Skeletal muscle tissue (tissue), 4 donors: ENCODE data around the gene PTGR3. TPM values are rescaled to one million over a fixed set of nuclear protein-coding genes. Genes with fewer than 3 reads are reported as not detected.
A peak's percentile ranks its signal among the peaks of the same experiment; 100 is the strongest.

Source experiments
- H3K27ac ChIP-seq: one replicate; pipeline ENCODE4 v1.7.0; 2013; ENCODE audit warnings: mild to moderate bottlenecking, low read depth, low read length, inconsistent platforms
- H3K27me3 ChIP-seq, 3 donors: one replicate each; pipeline ENCODE4 v1.7.0; 2013; ENCODE audit warnings: low read length in 3 of 3; ENCODE audit not compliant: control insufficient read depth in 3 of 3, insufficient read depth in 3 of 3
- H3K36me3 ChIP-seq, 3 donors: one replicate each; pipeline ENCODE4 v1.7.0; 2013; ENCODE audit warnings: low read length in 3 of 3; ENCODE audit not compliant: control insufficient read depth in 3 of 3, insufficient read depth in 3 of 3
- H3K4me1 ChIP-seq, 3 donors: one replicate each; pipeline ENCODE4 v1.7.0; 2013; ENCODE audit warnings: low read length in 3 of 3, mild to moderate bottlenecking in 3 of 3; ENCODE audit not compliant: control insufficient read depth in 3 of 3, insufficient read depth in 3 of 3
- H3K4me3 ChIP-seq, 3 donors: one replicate each; pipeline ENCODE4 v1.7.0; 2013; ENCODE audit warnings: low read length in 3 of 3
- H3K9ac ChIP-seq, 3 donors: one replicate each; pipeline ENCODE4 v1.7.0; 2013; ENCODE audit warnings: low read length in 3 of 3, mild to moderate bottlenecking in 3 of 3, moderate library complexity in 2 of 3, low read depth in 1 of 3
- H3K9me3 ChIP-seq, 3 donors: one replicate each; pipeline ENCODE4 v1.7.0; 2013; ENCODE audit warnings: low read length in 3 of 3; ENCODE audit not compliant: control insufficient read depth in 3 of 3
- total RNA-seq: library from RNA; depleted of rRNA; stranded (reverse); fragments of >200 nt; gene quantifications from one replicate; pipeline ENCODE4 v1.2.3, GENCODE V29; 2014
- donor health status: Osteomylitis.

PTGR3 gene
- total RNA-seq, 1 donor from 2014 or later, result 12.5 TPM

DNA sequence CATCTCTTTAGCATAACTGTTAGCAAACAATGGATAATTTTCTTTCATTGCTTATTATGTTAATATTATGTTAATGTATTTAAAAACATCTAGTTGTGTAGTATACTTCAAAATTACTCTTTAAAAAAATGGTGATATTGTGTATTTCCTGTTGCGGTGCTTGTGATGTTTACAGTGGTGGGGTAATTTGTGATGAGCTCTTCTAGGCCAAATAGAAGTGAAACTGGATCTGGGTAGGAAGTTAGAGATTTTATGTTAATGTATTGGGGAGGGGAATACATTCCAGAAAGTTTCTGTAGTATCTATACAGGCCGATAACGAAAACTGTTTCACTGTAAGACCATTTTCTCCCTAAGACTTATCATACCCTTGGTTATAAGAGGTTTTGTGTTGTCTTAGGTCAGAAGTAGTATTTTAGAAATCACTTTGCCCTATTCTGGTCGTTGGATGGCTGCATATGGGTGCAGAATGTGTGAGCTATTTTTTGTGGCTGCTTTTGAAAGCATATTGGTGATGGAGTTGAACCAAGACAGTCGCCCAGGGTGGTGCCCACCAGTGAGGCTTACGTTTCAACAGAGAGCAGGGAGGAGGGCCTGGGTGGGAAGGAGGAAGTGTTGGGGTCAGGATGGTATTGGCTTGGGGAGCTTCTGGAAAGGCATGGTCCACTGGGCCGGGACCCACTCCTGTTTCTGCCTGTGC lies 7.4 kb upstream of the PTGR3 start:
- Histone ChIP-seq H3K4me1 (peaks cover 31 to 63% (median 53%) of the 10 kb centered on the region in 3 donors), H3K9me3 (no peaks in the 10 kb centered on the region), H3K4me3 (no peak overlapping the region), H3K9ac (no peak overlapping the region), H3K27ac (peak overlapping the region; percentile 36), H3K27me3 (no peaks in the 10 kb centered on the region), H3K36me3 (no peaks in the 10 kb centered on the region)

GRCh38 chr18:75215663-75216062 lies 6.7 kb upstream of the PTGR3 start:
- H3K36me3 ChIP-seq, result no peaks in the 10 kb centered on the region
- no peak overlapping the region for H3K27ac ChIP-seq
- H3K4me3 ChIP-seq, result no peak overlapping the region
- H3K9me3 ChIP-seq, result no peaks in the 10 kb centered on the region
- H3K4me1 ChIP-seq, result peaks cover 31 to 57% (median 46%) of the 10 kb centered on the region in 3 donors
- no peaks in the 10 kb centered on the region for H3K27me3 ChIP-seq
- no peak overlapping the region for H3K9ac ChIP-seq

DNA sequence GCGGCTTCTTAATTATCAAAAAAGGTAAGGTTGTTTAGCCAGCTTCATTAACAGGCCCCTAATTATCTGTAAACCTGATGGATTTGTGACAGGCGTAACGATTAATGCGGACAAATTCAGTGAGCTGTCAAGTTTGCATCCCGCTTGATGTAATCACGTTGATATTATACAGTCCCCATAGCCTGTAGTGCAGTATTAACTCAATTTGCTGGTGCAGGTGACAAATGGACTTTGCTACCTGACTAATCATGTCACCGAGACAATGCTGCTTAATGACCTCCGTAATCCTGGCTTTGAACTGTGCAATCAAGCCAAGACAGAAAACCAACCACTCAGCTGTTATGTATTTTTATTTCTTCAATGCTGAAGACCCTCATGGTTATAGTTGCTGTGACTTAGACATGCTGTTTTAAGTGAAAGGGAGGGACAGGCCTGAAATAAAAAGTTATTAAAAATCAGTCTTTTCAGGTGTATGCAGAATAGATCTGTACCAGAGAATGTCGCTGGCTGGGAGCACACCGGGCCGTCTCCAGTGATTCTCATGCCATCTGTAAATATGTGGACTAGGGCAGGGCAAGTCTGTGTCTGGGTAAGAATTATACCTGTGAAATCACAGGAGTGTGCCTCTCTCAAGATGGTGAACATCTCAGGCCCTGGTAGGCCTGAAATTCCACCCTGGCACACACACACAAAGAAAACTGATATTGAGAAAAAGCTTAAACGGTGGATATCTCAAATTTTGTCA lies 6.0 kb upstream of the PTGR3 start:
- H3K4me1 ChIP-seq, result peaks cover 31 to 50% (median 49%) of the 10 kb centered on the region in 3 donors
- H3K27me3 ChIP-seq, result no peaks in the 10 kb centered on the region
- H3K9me3 ChIP-seq, result no peaks in the 10 kb centered on the region
- H3K4me3 ChIP-seq, result peak overlapping the region in 1 of 3 donors; percentile 41
- H3K9ac ChIP-seq, result no peak overlapping the region
- no peaks in the 10 kb centered on the region for H3K36me3 ChIP-seq
- no peak overlapping the region for H3K27ac ChIP-seq

DNA sequence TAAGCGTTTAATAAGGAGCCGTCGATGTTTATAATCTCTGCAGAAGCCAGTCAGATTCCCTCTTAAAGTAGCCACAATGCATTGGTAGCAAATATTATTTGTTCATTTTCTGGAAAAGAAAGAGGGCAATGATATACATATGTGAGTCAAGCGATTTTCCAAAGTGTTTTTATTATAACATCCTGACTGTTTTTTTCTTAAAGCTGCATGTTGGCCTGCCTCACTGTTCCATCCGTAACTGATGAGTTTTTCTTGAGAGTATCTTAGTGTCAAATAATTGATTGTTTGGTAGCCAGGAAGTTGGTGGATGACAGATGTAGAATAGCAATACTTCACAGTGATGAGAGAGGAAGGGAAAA lies 5.4 kb upstream of the PTGR3 start:
- peaks cover 31 to 49% (median 45%) of the 10 kb centered on the region in 3 donors for H3K4me1 ChIP-seq
- H3K4me3 ChIP-seq, result peak overlapping the region in 1 of 3 donors; percentile 74
- H3K9ac ChIP-seq, result peak overlapping the region in 1 of 3 donors; percentile 11
- H3K36me3 ChIP-seq, result no peaks in the 10 kb centered on the region
- peak overlapping the region; percentile 52 for H3K27ac ChIP-seq
- no peaks in the 10 kb centered on the region for H3K27me3 ChIP-seq
- H3K9me3 ChIP-seq, result no peaks in the 10 kb centered on the region

DNA sequence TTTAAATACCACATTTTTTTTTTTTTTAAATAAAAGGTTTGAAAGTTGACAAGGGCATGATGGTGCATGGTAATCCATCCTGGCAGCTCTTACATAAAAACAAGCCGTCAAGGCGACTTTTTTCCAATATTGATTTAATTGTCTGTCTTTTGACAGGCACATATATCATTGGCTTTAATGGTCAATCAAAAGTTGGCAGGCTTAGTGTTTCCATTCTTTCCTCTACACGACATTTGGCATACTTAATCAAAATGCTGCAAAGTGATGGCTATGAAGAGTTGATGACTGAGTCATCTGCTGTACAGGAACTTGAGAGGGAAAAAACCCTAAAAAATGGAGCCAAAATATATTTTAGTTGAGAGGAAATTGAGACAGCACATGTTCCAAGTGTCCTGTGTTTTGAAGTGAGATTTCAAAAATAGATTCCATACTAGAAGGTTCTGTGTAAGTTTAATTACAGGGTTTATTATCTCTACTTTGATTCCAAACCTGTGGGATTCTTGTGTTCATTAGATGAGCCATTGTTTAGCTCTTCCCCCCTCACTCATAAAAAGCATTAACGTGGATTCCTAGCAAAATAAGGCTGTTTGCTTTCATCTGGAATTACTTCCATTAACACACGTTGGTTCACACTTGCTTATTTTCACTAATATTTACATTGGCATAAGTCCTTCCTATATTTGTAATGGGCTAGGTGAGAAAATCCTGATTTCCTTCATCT lies 4.8 kb upstream of the PTGR3 start:
- Histone ChIP-seq H3K36me3 (no peaks in the 10 kb centered on the region), H3K4me1 (peaks cover 31 to 49% (median 45%) of the 10 kb centered on the region in 3 donors), H3K27ac (peak overlapping the region; percentile 52), H3K27me3 (no peaks in the 10 kb centered on the region), H3K9me3 (no peaks in the 10 kb centered on the region), H3K4me3 (peak overlapping the region in 2 of 3 donors; percentile 34 to 74), H3K9ac (peak overlapping the region in 1 of 3 donors; percentile 11)

- Histone ChIP-seq H3K27me3 (no peaks in the 10 kb centered on the region), H3K9ac (peak overlapping the region; percentile 68 to 87 (median 87)), H3K4me3 (peak overlapping the region; percentile 71 to 76 (median 74)), H3K36me3 (no peaks in the 10 kb centered on the region), H3K27ac (peak overlapping the region; percentile 71), H3K4me1 (peaks cover 27 to 43% (median 41%) of the 10 kb centered on the region in 3 donors), H3K9me3 (no peaks in the 10 kb centered on the region)
Measured at GRCh38 chr18:75212751-75213090, 3.8 kb upstream of the PTGR3 start.

DNA sequence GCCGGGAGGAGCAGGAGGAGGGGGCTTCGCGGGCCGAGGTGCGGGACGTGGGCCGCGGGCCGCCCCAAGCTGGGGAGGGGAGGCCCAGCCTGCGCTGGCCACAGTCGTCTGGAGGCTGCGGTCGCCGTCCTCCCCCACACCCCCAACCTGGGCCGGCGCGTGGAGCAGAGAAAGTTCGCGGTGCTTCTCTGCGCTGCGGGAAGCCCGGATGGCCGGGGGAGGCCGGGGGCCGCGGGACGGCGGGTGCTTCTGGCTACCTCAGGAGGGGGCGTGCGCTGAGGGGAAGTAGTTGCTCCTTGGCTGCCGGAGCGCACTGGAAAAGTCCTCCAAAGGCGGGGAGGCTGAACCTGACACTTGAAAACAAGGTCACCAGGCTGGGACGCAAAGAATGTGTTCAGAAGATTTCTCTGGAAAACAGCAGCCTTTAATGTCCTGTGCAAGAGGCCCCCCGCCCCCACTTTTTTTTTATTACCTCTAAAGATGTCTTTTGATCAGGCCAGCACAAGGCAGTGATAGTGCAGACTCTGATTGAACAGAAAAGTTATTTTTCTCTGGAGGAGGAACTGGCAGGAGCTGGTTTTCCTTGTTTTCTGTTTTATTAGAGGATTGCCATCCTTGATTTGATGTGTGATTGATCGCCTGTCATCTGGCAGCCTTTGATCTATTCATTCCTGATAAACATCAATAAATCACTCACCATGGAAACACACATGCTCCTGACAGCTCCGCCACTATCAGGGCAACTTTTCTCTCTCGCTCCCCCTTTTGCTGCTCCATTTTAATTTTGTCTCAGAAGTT lies 3.2 kb upstream of the PTGR3 start:
- Histone ChIP-seq H3K36me3 (no peaks in the 10 kb centered on the region), H3K27ac (peak overlapping the region; percentile 71), H3K4me1 (peaks cover 33 to 48% (median 41%) of the 10 kb centered on the region in 3 donors), H3K9me3 (no peaks in the 10 kb centered on the region), H3K9ac (peak overlapping the region; percentile 68 to 87 (median 87)), H3K27me3 (no peaks in the 10 kb centered on the region), H3K4me3 (peak overlapping the region; percentile 71 to 76 (median 74))

GRCh38 chr18:75211626-75211952 lies 2.6 kb upstream of the PTGR3 start:
- Histone ChIP-seq H3K9me3 (no peaks in the 10 kb centered on the region), H3K4me3 (peak overlapping the region in 2 of 3 donors; percentile 71 to 76), H3K36me3 (no peaks in the 10 kb centered on the region), H3K4me1 (peaks cover 34 to 48% (median 41%) of the 10 kb centered on the region in 3 donors), H3K9ac (peak overlapping the region; percentile 68 to 87 (median 87)), H3K27me3 (no peaks in the 10 kb centered on the region), H3K27ac (peak overlapping the region; percentile 71)

DNA sequence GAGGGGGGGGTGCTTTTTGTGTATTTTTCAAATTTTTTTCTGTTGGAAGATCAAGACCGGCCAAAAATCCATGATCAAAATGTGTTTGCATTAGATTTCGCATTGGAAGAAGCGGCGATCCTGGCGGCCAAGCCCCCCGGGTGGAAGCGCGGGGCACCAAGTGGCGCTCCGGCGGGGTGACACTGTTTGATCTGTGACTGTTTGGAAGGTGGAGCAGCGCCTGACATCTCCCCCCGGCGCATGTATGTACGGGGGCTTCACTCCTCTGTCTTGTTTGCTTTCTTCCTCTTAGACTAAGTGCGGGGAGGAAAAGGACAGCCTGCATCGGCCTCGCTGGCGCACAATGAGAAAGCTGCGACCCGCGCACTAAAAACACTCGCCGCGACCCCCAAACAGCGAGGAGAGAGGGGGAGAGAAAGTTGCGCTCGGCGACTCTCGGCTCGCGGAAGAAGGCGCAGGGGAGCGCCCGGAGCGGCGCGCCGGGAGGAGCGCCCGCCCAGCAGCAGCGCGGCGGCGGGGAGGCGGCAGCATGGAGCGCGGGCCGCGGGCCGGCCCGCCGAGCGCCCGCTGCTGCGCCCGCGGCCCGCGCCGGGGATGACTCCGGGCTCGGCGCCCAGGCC lies 2.2 kb upstream of the PTGR3 start:
- H3K36me3 ChIP-seq, result no peaks in the 10 kb centered on the region
- H3K27me3 ChIP-seq, result no peaks in the 10 kb centered on the region
- peak overlapping the region; percentile 84 to 98 (median 94) for H3K4me3 ChIP-seq
- H3K27ac ChIP-seq, result peak overlapping the region; percentile 96
- peak overlapping the region; percentile 83 to 96 (median 95) for H3K9ac ChIP-seq
- no peaks in the 10 kb centered on the region for H3K9me3 ChIP-seq
- H3K4me1 ChIP-seq, result peaks cover 35 to 47% (median 45%) of the 10 kb centered on the region in 3 donors
